WTC11 (cell line): ENCODE measurements around the gene LYL1. TPM values are rescaled to one million over a fixed set of nuclear protein-coding genes. Genes with fewer than 3 reads are reported as not detected.
A peak's percentile ranks its signal among the peaks of the same experiment; 100 is the strongest.

ENCODE experiments used
- ARID4B ChIP-seq: sonication (generic); formaldehyde crosslinking; IDR thresholded peaks from 2 replicates; pipeline ENCODE4 v1.8.0; 2023; ENCODE audit warnings: missing genetic modification reagents, mild to moderate bottlenecking, borderline replicate concordance
- ATF2 ChIP-seq: sonication (generic); formaldehyde crosslinking; IDR thresholded peaks from 2 replicates; pipeline ENCODE4 v1.8.1; 2022; ENCODE audit warnings: low read depth, missing genetic modification reagents, borderline replicate concordance
- ATF6 ChIP-seq: sonication (generic); formaldehyde crosslinking; IDR thresholded peaks from 2 replicates; pipeline ENCODE4 v1.8.1; 2023; ENCODE audit warnings: mild to moderate bottlenecking, missing genetic modification reagents
- CREB1 ChIP-seq: sonication (generic); formaldehyde crosslinking; IDR thresholded peaks from 2 replicates; pipeline ENCODE4 v1.8.0; 2023; ENCODE audit warnings: mild to moderate bottlenecking, missing genetic modification reagents
- CTCF ChIP-seq: fragments of 200-600 bp; IDR thresholded peaks from 2 replicates; pipeline ENCODE4 v1.8.0; 2022; ENCODE audit warnings: antibody characterized with exemption
- E2F1 ChIP-seq: sonication (generic); formaldehyde crosslinking; IDR thresholded peaks from 2 replicates; pipeline ENCODE4 v1.8.0; 2022; ENCODE audit warnings: mild to moderate bottlenecking, missing genetic modification reagents
- E2F4 ChIP-seq: sonication (generic); formaldehyde crosslinking; IDR thresholded peaks from 2 replicates; pipeline ENCODE4 v1.8.1; 2022; ENCODE audit warnings: low read depth, mild to moderate bottlenecking, moderate library complexity, missing genetic modification reagents, borderline replicate concordance
- FOXP4 ChIP-seq: sonication (generic); formaldehyde crosslinking; IDR thresholded peaks from 2 replicates; pipeline ENCODE4 v1.8.0; 2022; ENCODE audit warnings: mild to moderate bottlenecking, missing genetic modification reagents
- HMGA2 ChIP-seq: fragments of 250-450 bp; sonication (Bioruptor Pico); IDR thresholded peaks from 2 replicates; pipeline ENCODE4 v1.4.0; 2021; ENCODE audit warnings: mild to moderate bottlenecking, moderate library complexity
- IRF1 ChIP-seq: sonication (generic); formaldehyde crosslinking; IDR thresholded peaks from 2 replicates; pipeline ENCODE4 v1.8.0; 2023; ENCODE audit warnings: missing genetic modification reagents
- MYBL2 ChIP-seq: sonication (generic); formaldehyde crosslinking; IDR thresholded peaks from 2 replicates; pipeline ENCODE4 v1.8.1; 2023; ENCODE audit warnings: mild to moderate bottlenecking, moderate library complexity, missing genetic modification reagents
- NFE2L1 ChIP-seq: sonication (generic); formaldehyde crosslinking; IDR thresholded peaks from 2 replicates; pipeline ENCODE4 v1.8.1; 2023; ENCODE audit warnings: missing genetic modification reagents
- RELA ChIP-seq: sonication (generic); formaldehyde crosslinking; IDR thresholded peaks from 2 replicates; pipeline ENCODE4 v1.8.1; 2022; ENCODE audit warnings: missing genetic modification reagents, mild to moderate bottlenecking, borderline replicate concordance
- SMAD4 ChIP-seq: sonication (generic); formaldehyde crosslinking; IDR thresholded peaks from 2 replicates; pipeline ENCODE4 v1.8.0; 2022; ENCODE audit warnings: mild to moderate bottlenecking, missing genetic modification reagents
- SP1 ChIP-seq: sonication (generic); formaldehyde crosslinking; conservative IDR thresholded peaks from 2 replicates; pipeline ENCODE4 v1.8.1; 2022; ENCODE audit warnings: missing genetic modification reagents
- TEAD1 ChIP-seq: sonication (generic); formaldehyde crosslinking; IDR thresholded peaks from 2 replicates; pipeline ENCODE4 v1.8.0; 2022; ENCODE audit warnings: mild to moderate bottlenecking, missing genetic modification reagents
- TEAD4 ChIP-seq: sonication (generic); formaldehyde crosslinking; IDR thresholded peaks from 2 replicates; pipeline ENCODE4 v1.8.0; 2022; ENCODE audit warnings: mild to moderate bottlenecking, missing genetic modification reagents
- ZNF219 ChIP-seq: sonication (generic); formaldehyde crosslinking; IDR thresholded peaks from 2 replicates; pipeline ENCODE4 v1.8.0; 2023; ENCODE audit warnings: missing genetic modification reagents, mild to moderate bottlenecking, borderline replicate concordance
- ZNF416 ChIP-seq: fragments of 250-450 bp; sonication (Bioruptor Pico); IDR thresholded peaks from 2 replicates; pipeline ENCODE4 v1.9.0; 2021; ENCODE audit warnings: mild to moderate bottlenecking, inconsistent platforms
- total RNA-seq: library from RNA; stranded (reverse); gene quantifications from 3 replicates; pipeline ENCODE4 v1.2.3, GENCODE V29; 2021

The LYL1 gene
- total RNA-seq, 1 experiment from 2014 or later = 1.2 TPM

- peak; percentile 56; the same call in 1 of the 2 replicates for TF ChIP-seq FOXP4 (CRISPR knock-in tag)
- TF ChIP-seq E2F1 (CRISPR knock-in tag) = no peak
- no peak for TF ChIP-seq CTCF
- 0 out of 2 replicates have a peak, but pooled peaks have one; percentile 37 for TF ChIP-seq NFE2L1
- no peak for TF ChIP-seq ATF2 (CRISPR knock-in tag)
- TF ChIP-seq ZNF416 (CRISPR knock-in tag) = no peak
- TF ChIP-seq ARID4B = peak; percentile 94; the same call in 1 of the 2 replicates
- TF ChIP-seq HMGA2 (CRISPR knock-in tag) = no peak
- peak; percentile 66; the same call in 1 of the 2 replicates for TF ChIP-seq E2F4 (CRISPR knock-in tag)
- 0 out of 2 replicates have a peak, but pooled peaks have one; percentile 29 for TF ChIP-seq MYBL2 (CRISPR knock-in tag)
- TF ChIP-seq ZNF219 (CRISPR knock-in tag) = peak; percentile 36; the same call in 1 of the 2 replicates
- peak; percentile 69; the same call in 1 of the 2 replicates for TF ChIP-seq CREB1 (CRISPR knock-in tag)
- no peak for TF ChIP-seq ATF6
- no peak for TF ChIP-seq RELA (CRISPR knock-in tag)
- peak; percentile 79 for TF ChIP-seq SP1 (CRISPR knock-in tag)
- TF ChIP-seq IRF1 (CRISPR knock-in tag) = no peak
- TF ChIP-seq TEAD1 (CRISPR knock-in tag) = peak; percentile 94
- 0 out of 2 replicates have a peak, but pooled peaks have one; percentile 76 for TF ChIP-seq SMAD4 (CRISPR knock-in tag)
- TF ChIP-seq TEAD4 (CRISPR knock-in tag) = peak; percentile 70; the same call in 1 of the 2 replicates
Measured at GRCh38 chr19:13151605-13152355, 49.1 kb upstream of the LYL1 start (continued).
